ENCODE data around the gene SEC23A. TPM values are rescaled to one million over a fixed set of nuclear protein-coding genes. Genes with fewer than 3 reads are reported as not detected.
"Not testable (repeated sequence)": the region's sequence is repeated elsewhere in the genome, so short reads cannot be mapped to it uniquely, and the experiment has no call there.

SEC23A gene
- 100 to 1,000 TPM in 4 of 9 donors, 10 to 100 TPM in 5; 72.0 to 201 (median 98.5) TPM for total RNA-seq
- polyA plus RNA-seq = 10 to 100 TPM; 10.9 to 86.2 (median 15.5) TPM
- long read RNA-seq, donor 1, full-length matches to known transcripts = 23 of 30 reads
- long read RNA-seq, donor 1, partial matches to known transcripts = 7 of 30 reads
- long read RNA-seq, donor 1, other reads (novel, unspliced or antisense) = 0 of 30 reads
- long read RNA-seq, donor 2, full-length matches to known transcripts = 6 of 11 reads
- long read RNA-seq, donor 2, partial matches to known transcripts = 5 of 11 reads
- long read RNA-seq, donor 2, other reads (novel, unspliced or antisense) = 0 of 11 reads
- long read RNA-seq, donor 3, full-length matches to known transcripts = 14 of 14 reads
- long read RNA-seq, donor 3, partial matches to known transcripts = 0 of 14 reads
- long read RNA-seq, donor 3, other reads (novel, unspliced or antisense) = 0 of 14 reads
- long read RNA-seq, donor 4, full-length matches to known transcripts = 25 of 29 reads
- long read RNA-seq, donor 4, partial matches to known transcripts = 1 of 29 reads
- long read RNA-seq, donor 4, other reads (novel, unspliced or antisense) = 3 of 29 reads
- long read RNA-seq, donor 5, full-length matches to known transcripts = 226 of 245 reads
- long read RNA-seq, donor 5, partial matches to known transcripts = 8 of 245 reads
- long read RNA-seq, donor 5, other reads (novel, unspliced or antisense) = 11 of 245 reads
- long read RNA-seq, donor 6, full-length matches to known transcripts = 16 of 23 reads
- long read RNA-seq, donor 6, partial matches to known transcripts = 3 of 23 reads
- long read RNA-seq, donor 6, other reads (novel, unspliced or antisense) = 4 of 23 reads
- long read RNA-seq, donor 7, full-length matches to known transcripts = 9 of 9 reads
- long read RNA-seq, donor 7, partial matches to known transcripts = 0 of 9 reads
- long read RNA-seq, donor 7, other reads (novel, unspliced or antisense) = 0 of 9 reads
- long read RNA-seq, donor 8, full-length matches to known transcripts = 16 of 35 reads
- long read RNA-seq, donor 8, partial matches to known transcripts = 19 of 35 reads
- long read RNA-seq, donor 8, other reads (novel, unspliced or antisense) = 0 of 35 reads
- long read RNA-seq, donor 9, full-length matches to known transcripts = 12 of 331 reads
- long read RNA-seq, donor 9, partial matches to known transcripts = 310 of 331 reads
- long read RNA-seq, donor 9, other reads (novel, unspliced or antisense) = 9 of 331 reads
- long read RNA-seq, donor 10, full-length matches to known transcripts = 9 of 127 reads
- long read RNA-seq, donor 10, partial matches to known transcripts = 66 of 127 reads
- long read RNA-seq, donor 10, other reads (novel, unspliced or antisense) = 52 of 127 reads

- H3K9me3 ChIP-seq (replicated peaks in 1 of 3) = no peaks in the 10 kb centered on the region
- H3K4me3 ChIP-seq = peak within 1 kb of the TSS; percentile 63 to 75 (median 69)
- TF ChIP-seq POLR2A (IDR thresholded peaks at IDR 0.05) (peak; percentile 83 to 87), CTCF (IDR thresholded peaks at IDR 0.05) (no peak)
- WGBS, 4 donors = 0 to 2% (median 1%) methylated on average over 27 to 58 of the region's 58 CpGs
- peak within 1 kb of the TSS; percentile 83 to 97 (median 96) for H3K27ac ChIP-seq
- peak; percentile 90 to 95 (median 94) for DNase-seq
- peaks cover 10 to 34% of the 10 kb centered on the region in 2 donors for H3K4me1 ChIP-seq (replicated peaks in 1 of 2)
- intact Hi-C loops (cut with DNase I) = loop anchor here in 1 of 2 donors (10.0 kb wide), 1 partner anchor 262 kb away; no protein-coding TSS in a partner anchor
- H3K36me3 ChIP-seq (replicated peaks in 1 of 2) = no peaks in the 10 kb centered on the region
- H3K27me3 ChIP-seq = no peaks in the 10 kb centered on the region
Measured at GRCh38 chr14:39102969-39103957, at the start of gene SEC23A. SEC23A (minus strand) TSS chr14:39103235; CDS start chr14:39096118, 7,117 bp downstream.

- intact Hi-C loops (cut with DNase I) = no loop called here
- DNase-seq = no peak
- 73 to 86% (median 82%) methylated on average over 5 to 7 of the region's 7 CpGs for WGBS, 4 donors
- Histone ChIP-seq H3K27me3 (no peaks in the 10 kb centered on the region), H3K9me3 (replicated peaks in 1 of 3) (no peaks in the 10 kb centered on the region), H3K36me3 (replicated peaks in 1 of 2) (peaks cover 0 to 15% of the 10 kb centered on the region in 2 donors), H3K4me3 (no peak overlapping the region), H3K4me1 (replicated peaks in 1 of 2) (no peaks in the 10 kb centered on the region), H3K27ac (no peak overlapping the region)
- TF ChIP-seq CTCF (IDR thresholded peaks at IDR 0.05) (no peak), POLR2A (IDR thresholded peaks at IDR 0.05) (no peak)
Measured at GRCh38 chr14:39145266-39145966, 42.4 kb upstream of the SEC23A start.

GRCh38 chr14:39143226-39143625, 40.2 kb upstream of the SEC23A start:
- H3K27ac ChIP-seq; H3K4me3 ChIP-seq; H3K4me1 ChIP-seq (replicated peaks in 1 of 2); H3K9me3 ChIP-seq (replicated peaks in 1 of 3); DNase-seq; H3K27me3 ChIP-seq; intact Hi-C loops (cut with DNase I): not testable (repeated sequence)
- H3K36me3 ChIP-seq (replicated peaks in 1 of 2) = peaks cover 0 to 14% of the 10 kb centered on the region in 2 donors
- WGBS, 4 donors = 73 to 84% (median 81%) methylated on average over 2 of the region's 2 CpGs

GRCh38 chr14:39141623-39142022, 38.6 kb upstream of the SEC23A start:
- H3K4me1 ChIP-seq (replicated peaks in 1 of 2); DNase-seq; H3K27me3 ChIP-seq; H3K27ac ChIP-seq; H3K4me3 ChIP-seq; intact Hi-C loops (cut with DNase I); H3K9me3 ChIP-seq (replicated peaks in 1 of 3): not testable (repeated sequence)
- WGBS, 4 donors = 86 to 100% (median 92%) methylated on average over 1 of the region's 1 CpG
- peaks cover 0 to 27% of the 10 kb centered on the region in 2 donors for H3K36me3 ChIP-seq (replicated peaks in 1 of 2)

Data from adrenal gland (tissue), 19 donors.